Pancreas (tissue), 10 donors: ENCODE results near the gene TM9SF4. TPM values are rescaled to one million over a fixed set of nuclear protein-coding genes. Genes with fewer than 3 reads are reported as not detected.

Experiments used
- ATAC-seq, 4 donors: fragments of 200-7000 bp; cut with Tn5 transposase; one replicate each; pipeline versions ENCODE4 v1.8.0 to v1.9.1; 2020; ENCODE audit warnings: mild to moderate bottlenecking in 4 of 4, moderate library complexity in 4 of 4
- DNase-seq, 6 donors: peaks; one replicate each; pipeline ENCODE4 v3.0.0-alpha.2; 2020
- FAIRE-seq: peaks from 2 replicates; lab custom pipeline; 2012; peaks lifted over from hg19 to GRCh38; lab: Jason Lieb, UNC
- H3K27ac ChIP-seq, 4 donors: fragments of 200-600 bp; sonication (generic); 1 replicate in 3 of 4; 2 replicates in 1 of 4; pipeline versions ENCODE4 v1.5.0 to v1.8.0; 2020
- H3K27me3 ChIP-seq, 4 donors: fragments of 200-600 bp; one replicate each; pipeline ENCODE4 v1.8.0; 2021
- H3K36me3 ChIP-seq, 3 donors: fragments of 200-600 bp; sonication (generic) in 1 of 3; one replicate each; pipeline versions ENCODE4 v1.5.0 to v1.8.0; 2020 to 2021
- H3K4me1 ChIP-seq, 3 donors: fragments of 200-600 bp; one replicate each; pipeline ENCODE4 v1.8.0; 2021
- H3K4me3 ChIP-seq, 4 donors: fragments of 200-600 bp; sonication (generic) in 2 of 4; one replicate each; pipeline versions ENCODE4 v1.5.0 to v1.8.0; 2020 to 2021
- H3K9me3 ChIP-seq, 4 donors: fragments of 200-600 bp; one replicate each; pipeline ENCODE4 v1.8.0; 2021
- CTCF ChIP-seq, 4 donors: fragments of 200-600 bp; sonication (generic) in 3 of 4; IDR thresholded peaks; one replicate each; pipeline versions ENCODE4 v1.5.0 to v1.8.0; 2021; ENCODE audit warnings: antibody characterized with exemption in 4 of 4
- WGBS, 2 donors: extraction: QIAGEN DNeasy Blood & Tissue Kit; methylation state at CpG; one replicate each; pipeline ENCODE4 v1.1.7; 2013; 5-methylcytosine and 5-hydroxymethylcytosine counted together
- intact Hi-C, 3 donors: fragments of 100-400 bp; cut with DNase I; formaldehyde crosslinking; loops; one replicate each; pipeline versions ENCODE4 v1.11.1 to v1.14.2; 2022
- polyA plus RNA-seq, 2 donors: library from polyadenylated mRNA; stranded (reverse); fragments of 200-250 nt; gene quantifications; one replicate each; pipeline ENCODE4 v1.2.3, GENCODE V29; 2013
- total RNA-seq, 6 donors: library from RNA; stranded (reverse); fragmentation: NEBNext Ultra II Directional in 4 of 6; extraction: Animal tissue kit (Norgen Biotek cat#: 25700) in 4 of 6; gene quantifications; one replicate each; pipeline versions ENCODE4 v1.2.1 to v1.2.4, GENCODE V29; 2021 to 2023
- donor health status: healthy with polysubstance abuse.
- donor health status: DM: no; HTN: no; CAD: no; lungs with moderate emphysema.
- donor health status: DM: no; HTN: no; CAD: no.
- donor health status: control.
- donor health status: control.
- donor health status: Bipolar disorder and iron deficiency.
- donor health status: DM: yes; HTN: yes; CAD: no.
- donor health status: DM: no; HTN: no; CAD: no.
- donor health status: DM: no; HTN: no; CAD: no.
- donor health status: DM: yes; HTN: yes; CAD: no.

Gene TM9SF4
- total and polyA plus RNA-seq, 8 donors, result 12.7 to 30.2 (median 20.9) TPM

DNA sequence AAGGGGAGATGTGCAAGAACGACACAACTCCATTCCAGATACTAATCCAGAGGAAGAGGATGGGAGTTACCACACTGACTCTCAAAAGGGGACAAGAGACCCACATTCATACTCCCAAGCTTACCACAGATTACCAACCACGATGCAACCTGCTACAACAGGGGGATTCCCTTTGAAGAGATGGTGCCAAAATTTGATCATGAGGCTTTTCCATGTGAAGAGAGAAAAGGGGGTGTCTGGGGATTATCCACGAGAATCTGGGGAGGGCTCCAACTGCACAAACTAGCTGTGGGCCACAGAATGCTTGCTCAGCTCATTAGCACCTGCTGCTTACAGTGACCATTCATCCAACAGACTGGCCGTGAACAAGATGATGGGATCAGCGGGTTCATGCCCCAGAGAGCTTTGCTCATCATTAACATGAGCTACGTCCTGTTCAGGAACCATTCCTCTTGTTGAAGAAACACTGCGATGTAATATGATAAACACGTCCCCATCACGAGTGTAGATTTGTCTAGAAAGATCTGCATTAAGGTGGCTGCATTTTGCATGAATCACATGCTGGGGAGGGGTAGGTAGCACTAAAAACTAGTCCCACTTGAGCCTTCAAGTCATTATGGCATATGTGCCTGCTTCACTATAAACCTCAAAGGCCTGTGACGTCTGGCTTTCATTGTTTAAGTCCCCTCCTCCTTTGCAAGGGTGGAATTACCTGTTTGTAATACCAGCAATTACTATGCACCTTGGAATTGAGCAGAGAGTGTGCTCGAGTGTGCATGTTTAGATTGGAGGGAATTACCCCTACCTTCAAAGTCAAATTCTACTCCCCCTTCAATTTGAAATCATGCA, 94.1 kb downstream of the TM9SF4 start:
- Histone ChIP-seq H3K27me3 (no peaks in the 10 kb centered on the region), H3K27ac (peak overlapping the region; percentile 31 to 91 (median 58)), H3K4me3 (no peak overlapping the region), H3K9me3 (no peaks in the 10 kb centered on the region), H3K4me1 (peaks cover 39 to 53% (median 51%) of the 10 kb centered on the region in 3 donors), H3K36me3 (peaks cover 0 to 22% (median 9%) of the 10 kb centered on the region in 3 donors)
- FAIRE-seq, result no peak
- DNase-seq, result no peak
- no peak for TF ChIP-seq CTCF (IDR thresholded peaks at IDR 0.05)
- intact Hi-C loops, result loop anchor here in 1 of 3 donors (10.0 kb wide), 1 partner anchor 281 kb away; no protein-coding TSS in a partner anchor
- WGBS, 2 donors, result 30 to 42% methylated on average over 11 of the region's 11 CpGs
- no peak for ATAC-seq

- Histone ChIP-seq H3K36me3 (peaks cover 0 to 17% (median 5%) of the 10 kb centered on the region in 3 donors), H3K4me3 (peak overlapping the region in 1 of 4 donors; percentile 96), H3K27ac (peak overlapping the region; percentile 31 to 91 (median 58)), H3K27me3 (no peaks in the 10 kb centered on the region), H3K4me1 (peaks cover 38 to 54% (median 53%) of the 10 kb centered on the region in 3 donors), H3K9me3 (no peaks in the 10 kb centered on the region)
- WGBS, 2 donors, result 12 to 15% methylated on average over 4 of the region's 4 CpGs
- intact Hi-C loops, result loop anchor here in 1 of 3 donors (10.0 kb wide), 1 partner anchor 280 kb away; no protein-coding TSS in a partner anchor
- TF ChIP-seq CTCF (IDR thresholded peaks at IDR 0.05), result no peak
- ATAC-seq, result peak in 3 of 4 donors; percentile 28 to 54 (median 44)
- no peak for FAIRE-seq
- no peak for DNase-seq
These were observed 94.9 kb downstream of the TM9SF4 start for GRCh38 chr20:32204205-32205109.

GRCh38 chr20:32205110-32205842, 95.8 kb downstream of the TM9SF4 start:
- no peak for ATAC-seq
- DNase-seq, result no peak
- no peak for TF ChIP-seq CTCF (IDR thresholded peaks at IDR 0.05)
- no peaks in the 10 kb centered on the region for H3K9me3 ChIP-seq
- peaks cover 0 to 11% (median 5%) of the 10 kb centered on the region in 3 donors for H3K36me3 ChIP-seq
- intact Hi-C loops, result loop anchor here in 1 of 3 donors (10.0 kb wide), 1 partner anchor 280 kb away; no protein-coding TSS in a partner anchor
- peak overlapping the region in 1 of 4 donors; percentile 96 for H3K4me3 ChIP-seq
- no peak for FAIRE-seq
- no peaks in the 10 kb centered on the region for H3K27me3 ChIP-seq
- 34 to 43% methylated on average over 5 of the region's 5 CpGs for WGBS, 2 donors
- H3K4me1 ChIP-seq, result peaks cover 38 to 54% (median 53%) of the 10 kb centered on the region in 3 donors
- H3K27ac ChIP-seq, result peak overlapping the region; percentile 31 to 91 (median 58)
